ENCODE measurements around the gene RPS10. TPM values are rescaled to one million over a fixed set of nuclear protein-coding genes. Genes with fewer than 3 reads are reported as not detected.
A peak's percentile ranks its signal among the peaks of the same experiment; 100 is the strongest.

The RPS10 gene
- total RNA-seq, 6 experiments from 2014 or later: 355 to 727 (median 398) TPM

- no peak for ATAC-seq
- TF ChIP-seq CTCF (IDR thresholded peaks at IDR 0.05): no peak
- TF ChIP-seq POLR2A (IDR thresholded peaks at IDR 0.05): no peak
- Histone ChIP-seq H3K27ac (no peak overlapping the region), H3K9me3 (no peaks in the 10 kb centered on the region), H3K36me3 (no peaks in the 10 kb centered on the region), H3K27me3 (no peaks in the 10 kb centered on the region), H3K4me3 (no peak overlapping the region), H3K4me1 (no peaks in the 10 kb centered on the region)
- intact Hi-C loops (cut with DNase I): no loop called here
- no CpG with 5 or more reads among the region's 2 CpGs for WGBS (ENCODE audit: insufficient coverage, low coverage, low lambda C conversion rate, missing lambda C conversion rate)
- DNase-seq: peak in 1 of 3 donors; percentile 19
Measured at GRCh38 chr6:34457382-34457741, 31.5 kb upstream of the RPS10 start.

- intact Hi-C loops (cut with DNase I): no loop called here
- no CpG with 5 or more reads among the region's 1 CpG for WGBS (ENCODE audit: insufficient coverage, low coverage, low lambda C conversion rate, missing lambda C conversion rate)
- ATAC-seq: no peak
- Histone ChIP-seq H3K4me3 (no peak overlapping the region), H3K27ac (no peak overlapping the region), H3K4me1 (no peaks in the 10 kb centered on the region), H3K27me3 (no peaks in the 10 kb centered on the region), H3K9me3 (no peaks in the 10 kb centered on the region), H3K36me3 (no peaks in the 10 kb centered on the region)
- no peak for DNase-seq
- TF ChIP-seq CTCF (IDR thresholded peaks at IDR 0.05) (no peak), POLR2A (IDR thresholded peaks at IDR 0.05) (no peak)
Measured at GRCh38 chr6:34455831-34456230, 30.0 kb upstream of the RPS10 start.

GRCh38 chr6:34451192-34451591 lies 25.3 kb upstream of the RPS10 start:
- intact Hi-C loops (cut with DNase I): no loop called here
- DNase-seq (no peak), ATAC-seq (no peak)
- Histone ChIP-seq H3K4me1 (no peaks in the 10 kb centered on the region), H3K36me3 (no peaks in the 10 kb centered on the region), H3K9me3 (no peaks in the 10 kb centered on the region), H3K27me3 (no peaks in the 10 kb centered on the region), H3K4me3 (no peak overlapping the region), H3K27ac (no peak overlapping the region)
- TF ChIP-seq POLR2A (IDR thresholded peaks at IDR 0.05): no peak
- no peak for TF ChIP-seq CTCF (IDR thresholded peaks at IDR 0.05)
- WGBS (ENCODE audit: insufficient coverage, low coverage, low lambda C conversion rate, missing lambda C conversion rate): no CpG with 5 or more reads among the region's 1 CpG

GRCh38 chr6:34447910-34448309 lies 22.0 kb upstream of the RPS10 start:
- no peak for DNase-seq

More at GRCh38 chr6:34447910-34448309, 22.0 kb upstream of the RPS10 start:
- peak in 1 of 4 donors; percentile 43 for ATAC-seq
- H3K36me3 ChIP-seq: no peaks in the 10 kb centered on the region
- intact Hi-C loops (cut with DNase I): no loop called here
- H3K4me1 ChIP-seq: no peaks in the 10 kb centered on the region
- no peaks in the 10 kb centered on the region for H3K27me3 ChIP-seq
- no peak overlapping the region for H3K27ac ChIP-seq
- H3K4me3 ChIP-seq: no peak overlapping the region
- no peak for TF ChIP-seq CTCF (IDR thresholded peaks at IDR 0.05)
- no peak for TF ChIP-seq POLR2A (IDR thresholded peaks at IDR 0.05)
- H3K9me3 ChIP-seq: no peaks in the 10 kb centered on the region
- WGBS (ENCODE audit: insufficient coverage, low coverage, low lambda C conversion rate, missing lambda C conversion rate): 45% methylated on average over 2 of the region's 5 CpGs
